A549 (cell line): Measurements from ENCODE around the gene CD48. TPM values are rescaled to one million over a fixed set of nuclear protein-coding genes. Genes with fewer than 3 reads are reported as not detected.

Experiments used
- ATAC-seq, 2 experiments: fragments of 200-7000 bp in 1 of 2; fragments of >200 bp in 1 of 2; cut with Nextera tagmentation in 1 of 2; cut with Tn5 transposase in 1 of 2; 3 replicates each; pipeline versions ENCODE4 v1.8.0 to v1.9.1; 2018 to 2020; ENCODE audit warnings: mild to moderate bottlenecking in 1 of 2, moderate library complexity in 1 of 2
- CTCF ChIA-PET: fragments of 300-600 bp; sonication (Branson Sonifier 250); formaldehyde crosslinking; extraction: SDS; loops from one replicate; lab custom pipeline; 2021; ENCODE audit warnings: antibody characterized with exemption, inconsistent platforms; lab: Yijun Ruan, JAX
- POLR2A ChIA-PET: fragments of 350-600 bp; formaldehyde crosslinking; extraction: SDS; loops from one replicate; lab custom pipeline; 2021; ENCODE audit warnings: antibody characterized with exemption, inconsistent platforms; lab: Yijun Ruan, JAX
- DNase-seq, 2 experiments: peaks; one replicate each; pipeline versions ENCODE4 v3.0.0 to v3.0.0-alpha.2; 2011 to 2016; ENCODE audit warnings: low read depth in 1 of 2, low spot score in 1 of 2
- FAIRE-seq: peaks from 2 replicates; lab custom pipeline; 2011; peaks lifted over from hg19 to GRCh38; lab: Jason Lieb, UNC
- H3K27ac ChIP-seq, 2 experiments: fragments of >200 bp; sonication (Bioruptor Twin); formaldehyde crosslinking; 3 replicates each; pipeline ENCODE4 v1.5.1; 2016 to 2017
- H3K4me1 ChIP-seq: fragments of >200 bp; sonication (Bioruptor Twin); formaldehyde crosslinking; 3 replicates; pipeline ENCODE4 v1.6.1; 2016
- H3K4me2 ChIP-seq: fragments of >200 bp; sonication (Bioruptor Twin); formaldehyde crosslinking; 3 replicates; pipeline ENCODE4 v1.6.1; 2016
- H3K4me3 ChIP-seq: fragments of >200 bp; sonication (Bioruptor Twin); formaldehyde crosslinking; 3 replicates; pipeline ENCODE4 v1.5.1; 2016
- H3K9me3 ChIP-seq: fragments of >200 bp; sonication (Bioruptor Twin); formaldehyde crosslinking; 3 replicates; pipeline ENCODE4 v1.6.1; 2016
- CHD4 ChIP-seq: fragments of 200-600 bp; sonication (generic); IDR thresholded peaks from 2 replicates; pipeline ENCODE4 v1.6.1; 2016; ENCODE audit warnings: antibody characterized with exemption, mild to moderate bottlenecking, borderline replicate concordance
- EHMT2 ChIP-seq: fragments of 200-600 bp; sonication (generic); IDR thresholded peaks from 2 replicates; pipeline ENCODE4 v1.6.1; 2016; ENCODE audit warnings: antibody characterized with exemption, low read depth, mild to moderate bottlenecking, moderate library complexity
- ESRRA ChIP-seq: fragments of 150-350 bp; IDR thresholded peaks from 2 replicates; pipeline ENCODE4 v1.6.1; 2014; ENCODE audit warnings: mild to moderate bottlenecking, low read length, borderline replicate concordance
- FOXS1 ChIP-seq: fragments of 250-450 bp; sonication (Bioruptor Pico); IDR thresholded peaks from 2 replicates; pipeline ENCODE4 v1.5.0; 2020; ENCODE audit warnings: mild to moderate bottlenecking, moderate library complexity
- GATA3 ChIP-seq: IDR thresholded peaks from 2 replicates; pipeline ENCODE4 v1.6.1; 2012; ENCODE audit warnings: borderline replicate concordance
- HOXB5 ChIP-seq: fragments of 250-450 bp; sonication (Bioruptor Pico); IDR thresholded peaks from 2 replicates; pipeline ENCODE4 v1.5.0; 2020; ENCODE audit warnings: mild to moderate bottlenecking, moderate library complexity
- MAFK ChIP-seq: fragments of 450-650 bp; IDR thresholded peaks from 2 replicates; pipeline ENCODE4 v1.6.1; 2014; ENCODE audit not compliant: partially characterized antibody
- NFE2L2 ChIP-seq: fragments of 150-350 bp; conservative IDR thresholded peaks from 2 replicates; pipeline ENCODE4 v1.6.1; 2014; ENCODE audit warnings: low read length
- POLR2AphosphoS2 ChIP-seq: conservative IDR thresholded peaks from 2 replicates; pipeline ENCODE4 v1.6.1; 2012; ENCODE audit warnings: low read length, improper control_type of control experiment, inconsistent platforms
- RFX5 ChIP-seq: fragments of 450-650 bp; IDR thresholded peaks from 2 replicates; pipeline ENCODE4 v1.7.1; 2014; ENCODE audit warnings: antibody characterized with exemption, mild to moderate bottlenecking, moderate library complexity
- RNF2 ChIP-seq: fragments of 200-600 bp; sonication (generic); IDR thresholded peaks from 2 replicates; pipeline ENCODE4 v1.6.1; 2016; ENCODE audit warnings: low read depth, mild to moderate bottlenecking, antibody characterized with exemption, moderate library complexity, borderline replicate concordance
- SMC3 ChIP-seq: fragments of >200 bp; sonication (Bioruptor Twin); formaldehyde crosslinking; IDR thresholded peaks from 3 replicates; pipeline ENCODE4 v1.6.1; 2018; ENCODE audit warnings: inconsistent platforms
- TP53 ChIP-seq: fragments of 250-450 bp; sonication (Bioruptor Pico); IDR thresholded peaks from 2 replicates; pipeline ENCODE4 v1.5.0; 2021; ENCODE audit warnings: mild to moderate bottlenecking, moderate library complexity
- ZFP36 ChIP-seq: fragments of 450-650 bp; IDR thresholded peaks from 2 replicates; pipeline ENCODE4 v1.6.1; 2014; ENCODE audit warnings: borderline replicate concordance; ENCODE audit not compliant: partially characterized antibody
- ZNF302 ChIP-seq: fragments of 250-450 bp; sonication (Bioruptor Pico); IDR thresholded peaks from 2 replicates; pipeline ENCODE4 v1.9.0; 2021; ENCODE audit warnings: inconsistent platforms, mild to moderate bottlenecking, moderate library complexity
- ZSCAN20 ChIP-seq: fragments of 250-450 bp; sonication (Bioruptor Pico); IDR thresholded peaks from 2 replicates; pipeline ENCODE4 v1.8.0; 2022; ENCODE audit warnings: mild to moderate bottlenecking, moderate library complexity
- WGBS: methylation state at CpG from one replicate; pipeline ENCODE4 v1.1.6; 2017; ENCODE audit errors: missing lambda C conversion rate; 5-methylcytosine and 5-hydroxymethylcytosine counted together
- polyA plus RNA-seq, 4 experiments: library from polyadenylated mRNA; depleted of rRNA in 3 of 4; stranded (reverse); fragments of >200 nt; fragmentation: RNase III in 1 of 4; extraction: RNeasy Plus Mini Kit Qiagen cat#74134 plus additional on column Dnase treatment in 1 of 4; gene quantifications; 2 replicates in 3 of 4; 3 replicates in 1 of 4; pipeline ENCODE4 v1.2.3, GENCODE V29; 2011 to 2017
- TF ChIP-seq, protein P1 (sequence below): fragments of >200 bp; sonication (Bioruptor Twin); formaldehyde crosslinking; IDR thresholded peaks from 3 replicates; pipeline ENCODE4 v1.5.1; 2016
- TF ChIP-seq, protein P2 (sequence below): IDR thresholded peaks from 2 replicates; pipeline ENCODE4 v1.6.1; 2012
- TF ChIP-seq, protein P3 (sequence below): fragments of 250-450 bp; sonication (Bioruptor Pico); IDR thresholded peaks from 2 replicates; pipeline ENCODE4 v1.5.0; 2021; ENCODE audit warnings: mild to moderate bottlenecking, moderate library complexity, borderline replicate concordance
- TF ChIP-seq, protein P4 (sequence below): fragments of 150-350 bp; IDR thresholded peaks from 2 replicates; pipeline ENCODE4 v1.6.1; 2014; ENCODE audit warnings: low read depth, mild to moderate bottlenecking, low read length
- TF ChIP-seq, protein P5 (sequence below): IDR thresholded peaks from 2 replicates; pipeline ENCODE4 v1.6.1; 2012
- TF ChIP-seq, protein P6 (sequence below): fragments of >200 bp; sonication (Bioruptor Twin); formaldehyde crosslinking; IDR thresholded peaks from 2 replicates; pipeline ENCODE4 v1.6.1; 2016

Gene CD48
- polyA plus RNA-seq, 2 of the 4 experiments (the other 2 are of a cell fraction) = not detected

DNA sequence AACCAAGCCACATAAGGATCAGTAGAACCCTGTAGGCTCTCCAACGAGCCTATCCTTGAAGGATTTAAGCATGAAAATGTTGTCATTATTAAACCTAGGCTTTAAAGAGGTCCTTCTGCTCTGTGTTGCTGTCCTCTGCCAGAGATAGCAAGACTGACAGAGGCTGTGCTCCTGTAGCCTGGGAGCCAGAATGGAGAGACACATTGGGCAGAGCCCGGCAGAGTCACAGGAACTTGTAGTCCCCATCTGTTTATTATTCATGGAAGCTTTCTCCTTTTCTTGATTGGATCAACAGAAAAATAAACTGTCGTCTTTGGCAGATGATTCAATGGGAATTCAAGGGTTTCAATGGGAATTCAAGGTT lies 45.6 kb downstream of the CD48 start:
- H3K27ac ChIP-seq = no peak overlapping the region
- TF ChIP-seq NFE2L2 (no peak), RNF2 (no peak), HOXB5 (CRISPR knock-in tag) (no peak), CHD4 (no peak), EHMT2 (no peak), RFX5 (no peak), GATA3 (no peak), POLR2AphosphoS2 (no peak), SMC3 (no peak)
- TF ChIP-seq, protein P1, sequence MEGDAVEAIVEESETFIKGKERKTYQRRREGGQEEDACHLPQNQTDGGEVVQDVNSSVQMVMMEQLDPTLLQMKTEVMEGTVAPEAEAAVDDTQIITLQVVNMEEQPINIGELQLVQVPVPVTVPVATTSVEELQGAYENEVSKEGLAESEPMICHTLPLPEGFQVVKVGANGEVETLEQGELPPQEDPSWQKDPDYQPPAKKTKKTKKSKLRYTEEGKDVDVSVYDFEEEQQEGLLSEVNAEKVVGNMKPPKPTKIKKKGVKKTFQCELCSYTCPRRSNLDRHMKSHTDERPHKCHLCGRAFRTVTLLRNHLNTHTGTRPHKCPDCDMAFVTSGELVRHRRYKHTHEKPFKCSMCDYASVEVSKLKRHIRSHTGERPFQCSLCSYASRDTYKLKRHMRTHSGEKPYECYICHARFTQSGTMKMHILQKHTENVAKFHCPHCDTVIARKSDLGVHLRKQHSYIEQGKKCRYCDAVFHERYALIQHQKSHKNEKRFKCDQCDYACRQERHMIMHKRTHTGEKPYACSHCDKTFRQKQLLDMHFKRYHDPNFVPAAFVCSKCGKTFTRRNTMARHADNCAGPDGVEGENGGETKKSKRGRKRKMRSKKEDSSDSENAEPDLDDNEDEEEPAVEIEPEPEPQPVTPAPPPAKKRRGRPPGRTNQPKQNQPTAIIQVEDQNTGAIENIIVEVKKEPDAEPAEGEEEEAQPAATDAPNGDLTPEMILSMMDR = no peak
- TF ChIP-seq, protein P2, sequence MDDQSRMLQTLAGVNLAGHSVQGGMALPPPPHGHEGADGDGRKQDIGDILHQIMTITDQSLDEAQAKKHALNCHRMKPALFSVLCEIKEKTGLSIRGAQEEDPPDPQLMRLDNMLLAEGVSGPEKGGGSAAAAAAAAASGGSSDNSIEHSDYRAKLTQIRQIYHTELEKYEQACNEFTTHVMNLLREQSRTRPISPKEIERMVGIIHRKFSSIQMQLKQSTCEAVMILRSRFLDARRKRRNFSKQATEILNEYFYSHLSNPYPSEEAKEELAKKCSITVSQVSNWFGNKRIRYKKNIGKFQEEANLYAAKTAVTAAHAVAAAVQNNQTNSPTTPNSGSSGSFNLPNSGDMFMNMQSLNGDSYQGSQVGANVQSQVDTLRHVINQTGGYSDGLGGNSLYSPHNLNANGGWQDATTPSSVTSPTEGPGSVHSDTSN = no peak
- TF ChIP-seq, protein P3, sequence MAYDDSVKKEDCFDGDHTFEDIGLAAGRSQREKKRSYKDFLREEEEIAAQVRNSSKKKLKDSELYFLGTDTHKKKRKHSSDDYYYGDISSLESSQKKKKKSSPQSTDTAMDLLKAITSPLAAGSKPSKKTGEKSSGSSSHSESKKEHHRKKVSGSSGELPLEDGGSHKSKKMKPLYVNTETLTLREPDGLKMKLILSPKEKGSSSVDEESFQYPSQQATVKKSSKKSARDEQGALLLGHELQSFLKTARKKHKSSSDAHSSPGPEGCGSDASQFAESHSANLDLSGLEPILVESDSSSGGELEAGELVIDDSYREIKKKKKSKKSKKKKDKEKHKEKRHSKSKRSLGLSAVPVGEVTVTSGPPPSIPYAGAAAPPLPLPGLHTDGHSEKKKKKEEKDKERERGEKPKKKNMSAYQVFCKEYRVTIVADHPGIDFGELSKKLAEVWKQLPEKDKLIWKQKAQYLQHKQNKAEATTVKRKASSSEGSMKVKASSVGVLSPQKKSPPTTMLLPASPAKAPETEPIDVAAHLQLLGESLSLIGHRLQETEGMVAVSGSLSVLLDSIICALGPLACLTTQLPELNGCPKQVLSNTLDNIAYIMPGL = no peak
- TF ChIP-seq, protein P4, sequence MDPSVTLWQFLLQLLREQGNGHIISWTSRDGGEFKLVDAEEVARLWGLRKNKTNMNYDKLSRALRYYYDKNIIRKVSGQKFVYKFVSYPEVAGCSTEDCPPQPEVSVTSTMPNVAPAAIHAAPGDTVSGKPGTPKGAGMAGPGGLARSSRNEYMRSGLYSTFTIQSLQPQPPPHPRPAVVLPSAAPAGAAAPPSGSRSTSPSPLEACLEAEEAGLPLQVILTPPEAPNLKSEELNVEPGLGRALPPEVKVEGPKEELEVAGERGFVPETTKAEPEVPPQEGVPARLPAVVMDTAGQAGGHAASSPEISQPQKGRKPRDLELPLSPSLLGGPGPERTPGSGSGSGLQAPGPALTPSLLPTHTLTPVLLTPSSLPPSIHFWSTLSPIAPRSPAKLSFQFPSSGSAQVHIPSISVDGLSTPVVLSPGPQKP = no peak
- CTCF ChIA-PET = interaction anchor here (0.5 kb wide), 1 partner anchor 324 kb away, joined by 3 read pairs; no protein-coding TSS in a partner anchor
- 32% methylated on average over 3 of the region's 3 CpGs for WGBS
- H3K4me3 ChIP-seq = no peak overlapping the region
- H3K4me1 ChIP-seq = no peaks in the 10 kb centered on the region
- DNase-seq (no peak), ATAC-seq (no peak), FAIRE-seq (no peak)
- no peak overlapping the region for H3K4me2 ChIP-seq
- peaks cover 22% of the 10 kb centered on the region; the same call in 2 of the 3 replicates for H3K9me3 ChIP-seq
- POLR2A ChIA-PET = no interaction called here

DNA sequence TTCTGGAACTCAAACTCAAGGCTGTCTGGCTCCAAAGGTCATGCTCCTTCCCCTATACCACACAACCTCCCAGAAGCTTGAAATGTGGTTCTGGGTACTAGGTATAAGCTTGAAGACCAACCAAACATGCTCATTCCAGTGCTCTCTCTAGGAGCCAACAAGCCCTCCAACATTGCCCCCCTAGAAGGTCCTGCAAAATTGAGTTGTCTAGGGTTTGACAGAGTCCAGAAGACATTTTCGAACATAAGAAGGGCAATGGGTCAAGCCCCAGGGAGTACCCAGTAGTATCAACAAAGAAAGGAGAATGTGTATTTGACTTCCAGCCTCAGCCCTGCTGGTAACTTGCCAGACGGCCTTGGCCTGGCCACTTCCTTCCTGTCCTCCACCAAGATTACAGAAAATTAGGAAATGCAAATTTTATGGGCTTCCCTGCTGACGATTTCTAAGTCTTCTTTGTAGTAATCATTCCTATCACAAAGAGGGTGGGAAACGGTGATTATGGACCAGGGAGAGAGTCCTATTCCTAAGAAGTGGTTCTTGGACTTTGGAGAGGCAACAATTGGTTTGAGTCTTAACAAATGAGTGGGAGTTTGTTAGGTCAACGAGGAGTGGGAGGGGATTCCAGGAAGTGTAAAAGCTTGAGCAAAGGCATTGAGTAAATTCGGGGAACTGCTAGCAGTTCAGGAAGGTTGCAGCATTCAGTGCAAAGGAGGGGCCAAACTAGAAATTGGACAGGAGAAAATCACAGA lies 46.1 kb downstream of the CD48 start:
- ATAC-seq = no peak
- POLR2A ChIA-PET = no interaction called here
- H3K9me3 ChIP-seq = peaks cover 22% of the 10 kb centered on the region; the same call in 2 of the 3 replicates
- 8% methylated on average over 6 of the region's 6 CpGs for WGBS
- no peak overlapping the region for H3K4me3 ChIP-seq
- no peak overlapping the region for H3K27ac ChIP-seq
- H3K4me1 ChIP-seq = no peaks in the 10 kb centered on the region
- no peak for FAIRE-seq
- CTCF ChIA-PET = interaction anchor here (1.1 kb wide), 1 partner anchor 10 kb away, joined by 4 read pairs; no protein-coding TSS in a partner anchor
- DNase-seq = no peak
- no peak overlapping the region for H3K4me2 ChIP-seq
- TF ChIP-seq HOXB5 (CRISPR knock-in tag) (no peak), POLR2AphosphoS2 (no peak), ZFP36 (no peak), ZNF302 (CRISPR knock-in tag) (no peak), FOXS1 (no peak), ZSCAN20 (no peak), SMC3 (no peak), EHMT2 (no peak), TP53 (no peak), ESRRA (no peak), MAFK (no peak)
- TF ChIP-seq, protein P1 = no peak
- TF ChIP-seq, protein P5, sequence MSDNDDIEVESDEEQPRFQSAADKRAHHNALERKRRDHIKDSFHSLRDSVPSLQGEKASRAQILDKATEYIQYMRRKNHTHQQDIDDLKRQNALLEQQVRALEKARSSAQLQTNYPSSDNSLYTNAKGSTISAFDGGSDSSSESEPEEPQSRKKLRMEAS = no peak
- TF ChIP-seq, protein P3 = no peak
- TF ChIP-seq, protein P4 = no peak
- TF ChIP-seq, protein P6, sequence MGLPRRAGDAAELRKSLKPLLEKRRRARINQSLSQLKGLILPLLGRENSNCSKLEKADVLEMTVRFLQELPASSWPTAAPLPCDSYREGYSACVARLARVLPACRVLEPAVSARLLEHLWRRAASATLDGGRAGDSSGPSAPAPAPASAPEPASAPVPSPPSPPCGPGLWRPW = no peak
